GM21529 (cell line): ENCODE measurements around the gene TTC27.
"Not testable (repeated sequence)": the region's sequence is repeated elsewhere in the genome, so short reads cannot be mapped to it uniquely, and the experiment has no call there.

ENCODE experiments used
- ATAC-seq: cut with Tn5 transposase; IDR thresholded peaks from one replicate; pipeline ENCODE4 v1.9.1; 2021; ENCODE audit not compliant: unreplicated experiment

The TTC27 gene

DNA sequence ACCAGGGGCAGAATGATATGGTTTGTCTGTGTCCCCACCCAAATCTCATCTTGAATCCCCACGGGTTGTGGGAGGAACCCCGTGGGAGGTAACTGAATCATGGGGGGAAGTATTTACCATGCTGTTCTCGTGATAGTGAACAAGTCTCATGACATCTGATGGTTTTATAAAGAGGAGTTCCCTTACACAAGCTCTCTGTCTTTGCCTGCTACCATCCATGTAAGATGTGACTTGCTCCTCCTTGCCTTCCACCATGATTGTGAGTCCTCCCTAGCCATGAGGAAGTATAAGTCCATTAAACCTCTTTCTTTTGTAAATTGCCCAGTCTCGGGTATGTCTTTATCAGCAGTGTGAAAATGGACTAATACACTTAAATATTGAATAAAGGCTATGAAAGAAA, 218.4 kb downstream of the TTC27 start:
- ATAC-seq = not testable (repeated sequence)

GRCh38 chr2:32847734-32848133, 219.9 kb downstream of the TTC27 start:
- ATAC-seq = no peak

GRCh38 chr2:32849456-32850194, 221.8 kb downstream of the TTC27 start:
- no peak for ATAC-seq

DNA sequence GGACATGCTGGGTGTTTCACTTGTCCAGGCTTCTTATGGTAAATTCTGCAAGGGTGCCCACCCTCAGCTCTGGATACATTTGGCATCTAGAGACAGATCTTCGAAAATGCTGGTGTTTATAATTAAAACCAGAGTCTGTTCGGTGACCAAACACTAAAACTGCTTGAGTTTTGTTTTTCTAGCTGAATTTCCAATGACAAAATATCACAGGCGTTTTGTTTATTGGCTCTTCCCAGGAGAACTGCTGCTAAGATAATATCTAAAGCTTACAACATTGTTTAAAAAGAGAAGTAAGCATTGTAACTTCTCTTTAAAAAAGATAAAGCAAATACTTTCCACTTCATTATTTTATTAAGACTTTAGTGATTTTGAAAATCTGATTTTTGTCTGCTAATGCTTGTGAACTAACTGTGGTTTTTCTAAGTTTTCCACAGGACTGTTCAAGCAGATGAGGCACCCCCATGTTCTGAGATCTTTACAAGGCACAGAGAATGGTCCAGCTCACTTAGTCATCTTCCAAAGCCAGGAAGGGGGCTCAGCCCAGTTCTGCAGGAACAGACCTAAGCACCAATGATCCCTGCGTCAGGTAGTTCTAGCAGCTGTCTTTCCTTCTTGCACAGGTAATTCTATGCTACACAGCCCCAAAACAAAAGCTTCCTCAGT, 224.1 kb downstream of the TTC27 start:
- no peak for ATAC-seq

DNA sequence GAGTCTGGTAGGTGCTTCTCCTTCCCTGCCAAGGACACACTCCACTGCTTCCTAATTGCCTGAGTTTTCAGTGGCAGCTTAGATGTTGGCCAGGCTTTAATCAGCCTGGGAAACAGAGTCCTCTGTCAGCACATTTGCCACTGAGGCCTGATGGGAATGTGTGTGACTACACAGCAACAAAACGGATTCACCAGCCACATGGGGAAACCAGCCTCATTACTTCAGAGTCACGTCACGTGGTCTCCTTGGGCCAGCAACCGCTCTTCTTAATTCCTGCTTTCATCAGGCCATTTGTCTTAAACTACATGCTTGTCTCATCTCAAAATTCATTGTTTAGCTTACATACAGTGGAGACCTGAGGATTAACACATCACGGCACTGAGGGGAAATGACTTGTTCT, 225.0 kb downstream of the TTC27 start:
- no peak for ATAC-seq

DNA sequence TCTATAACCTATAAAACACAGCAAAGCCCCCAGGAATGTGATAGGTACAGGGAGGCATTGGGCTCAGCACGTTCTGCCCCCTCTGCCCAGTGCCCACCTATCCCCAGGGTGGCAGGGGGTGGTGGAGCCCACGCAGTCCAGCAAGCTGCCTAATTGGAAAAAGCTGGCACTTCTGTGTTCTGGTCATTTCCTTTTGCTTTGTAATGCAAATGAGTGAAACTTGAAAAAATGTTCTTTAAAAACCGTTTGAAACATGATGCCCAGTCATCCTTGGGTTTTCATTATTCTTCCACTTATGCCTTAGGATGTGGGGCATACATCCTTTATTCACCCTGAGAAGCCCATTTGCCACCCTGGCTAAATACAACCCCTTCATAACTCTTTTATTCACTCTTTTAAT, 229.0 kb downstream of the TTC27 start:
- ATAC-seq = no peak

DNA sequence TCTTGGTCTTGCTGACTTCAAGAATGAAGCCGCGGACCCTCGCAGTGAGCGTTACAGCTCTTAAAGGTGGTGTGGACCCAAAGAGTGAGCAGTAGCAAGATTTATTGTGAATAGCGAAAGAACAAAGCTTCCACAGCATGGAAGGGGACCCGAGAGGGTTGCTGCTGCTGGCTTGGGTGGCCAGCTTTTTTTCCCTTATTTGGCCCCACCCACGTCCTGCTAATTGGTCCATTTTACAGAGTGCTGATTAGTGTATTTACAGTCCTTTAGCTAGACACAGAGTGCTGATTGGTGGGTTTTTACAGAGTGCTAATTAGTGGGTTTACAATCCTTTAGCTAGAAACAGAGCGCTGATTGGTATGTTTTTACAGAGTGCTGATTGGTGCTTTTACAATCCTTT, 230.9 kb downstream of the TTC27 start:
- ATAC-seq = no peak

DNA sequence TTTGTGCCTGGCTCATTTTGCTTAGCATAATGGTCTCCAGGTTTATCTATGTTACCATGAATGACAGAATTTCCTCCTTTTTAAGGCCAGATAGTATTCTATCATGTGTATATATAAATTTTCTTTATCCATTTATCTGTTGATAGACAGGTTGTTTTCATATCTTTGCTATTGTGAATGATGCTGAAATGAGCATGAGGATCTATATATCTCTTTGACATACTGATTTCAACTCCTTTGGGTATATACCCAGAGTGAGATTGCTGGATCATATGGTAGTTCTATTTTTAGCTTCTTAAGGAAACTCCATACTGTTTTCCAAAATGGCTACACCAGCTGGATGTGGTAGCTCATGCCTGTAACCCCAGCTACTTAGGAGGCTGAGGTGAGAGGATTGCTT, 232.5 kb downstream of the TTC27 start:
- ATAC-seq = no peak

DNA sequence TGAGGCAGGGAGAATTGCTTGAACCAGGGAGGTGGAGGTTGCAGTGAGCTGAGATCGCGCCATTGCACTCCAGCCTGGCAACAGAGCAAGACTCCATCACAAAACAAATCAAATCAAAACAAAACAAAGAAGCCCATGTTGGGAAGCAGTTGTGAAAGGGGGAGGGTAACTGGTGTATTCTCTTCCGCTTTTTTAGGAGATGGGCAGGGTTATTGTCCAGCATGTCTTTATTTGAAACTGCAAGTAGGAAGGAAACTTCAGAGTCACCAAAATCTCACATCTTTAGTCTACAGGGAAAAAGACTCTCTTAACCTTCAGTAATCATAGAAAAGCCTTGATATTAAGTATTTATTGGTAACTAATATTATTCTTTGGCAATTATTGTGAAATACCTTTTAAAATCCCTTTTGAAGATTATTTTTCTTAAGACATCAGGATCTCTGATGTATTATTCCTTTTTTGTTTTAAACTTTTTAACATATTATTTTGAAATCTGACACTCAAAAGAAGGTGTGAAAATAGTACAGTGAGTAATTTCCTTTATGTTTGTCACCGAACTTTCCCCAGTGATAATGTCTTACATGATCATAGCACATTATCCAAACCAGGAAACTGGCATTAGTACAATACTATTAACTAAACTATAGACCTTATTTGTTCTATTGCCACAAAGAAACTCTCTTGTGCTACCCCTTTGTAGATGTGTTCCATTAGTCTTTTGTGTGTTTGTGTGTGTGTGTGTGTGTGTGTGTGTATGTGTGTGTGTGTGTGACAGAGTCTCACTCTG, 234.6 kb downstream of the TTC27 start:
- ATAC-seq = no peak

DNA sequence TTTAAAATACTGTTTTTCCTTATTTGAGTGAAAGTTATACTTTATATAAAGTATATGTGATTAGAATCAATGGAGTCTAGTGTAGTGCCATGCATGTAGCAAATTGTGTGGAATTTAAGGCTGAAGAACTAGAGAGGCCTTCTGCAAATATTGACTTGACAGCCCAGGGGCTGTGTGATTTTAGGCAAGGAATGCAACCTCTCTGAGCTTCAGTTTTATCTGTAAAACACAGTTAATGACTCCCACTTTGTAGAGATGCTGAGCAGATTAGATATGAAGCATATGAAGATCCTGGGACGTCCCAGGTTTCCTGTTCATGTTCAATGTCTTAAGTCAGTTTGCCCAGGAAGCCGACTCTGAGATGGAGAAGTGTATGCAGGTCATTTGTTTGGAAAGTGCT, 235.5 kb downstream of the TTC27 start:
- ATAC-seq = no peak

DNA sequence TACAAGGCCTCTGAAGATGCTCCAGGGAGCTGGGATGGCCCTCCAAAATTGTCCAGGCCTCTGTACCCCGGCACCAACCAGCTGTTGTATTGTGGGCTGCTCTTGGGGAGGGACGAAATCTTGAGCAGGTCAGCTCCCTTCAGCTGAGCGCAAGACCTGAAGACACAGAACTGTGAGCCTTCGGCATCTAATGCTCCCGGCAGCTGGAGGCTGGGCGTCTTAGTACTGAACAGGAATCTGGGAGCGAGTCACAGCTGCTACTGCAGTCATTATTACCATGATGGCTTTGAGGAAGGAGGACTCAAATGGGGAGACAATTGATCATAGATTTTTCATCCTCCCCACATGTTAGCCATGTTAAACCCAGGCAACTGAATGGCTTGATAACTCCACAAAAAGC, 236.0 kb downstream of the TTC27 start:
- ATAC-seq = no peak

GRCh38 chr2:32864334-32865111, 236.7 kb downstream of the TTC27 start:
- ATAC-seq = no peak

DNA sequence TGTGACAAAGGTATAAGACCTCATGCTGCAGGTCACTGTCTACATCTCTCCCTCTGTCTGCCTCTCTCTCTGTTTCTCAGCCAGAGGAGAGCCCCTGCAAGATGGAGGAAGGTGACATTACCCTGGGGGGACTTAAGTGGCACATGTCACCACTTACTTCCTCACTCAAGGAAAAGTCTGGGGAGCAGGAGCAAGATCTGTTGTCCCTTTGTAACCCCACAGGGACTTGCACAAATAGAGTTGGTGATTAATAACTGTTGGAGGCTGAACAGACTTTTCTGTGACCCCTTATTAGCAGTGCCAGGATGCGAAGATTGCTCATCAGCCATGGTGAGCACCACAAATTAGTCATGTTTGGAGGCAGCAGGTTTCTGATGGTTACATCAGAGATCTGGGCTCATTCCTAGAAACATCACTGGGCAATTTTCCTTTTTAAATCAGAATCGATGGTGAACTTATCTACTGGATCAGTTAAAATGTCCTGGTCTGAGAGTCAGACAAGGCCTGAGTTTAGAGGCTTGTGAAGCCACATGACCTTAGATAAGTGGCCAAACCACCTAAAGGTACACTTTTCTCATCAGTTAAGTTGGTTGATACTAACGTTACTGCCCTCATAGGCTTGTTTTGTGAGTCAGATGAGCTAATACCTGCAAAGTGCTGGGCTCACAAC, 237.7 kb downstream of the TTC27 start:
- no peak for ATAC-seq

DNA sequence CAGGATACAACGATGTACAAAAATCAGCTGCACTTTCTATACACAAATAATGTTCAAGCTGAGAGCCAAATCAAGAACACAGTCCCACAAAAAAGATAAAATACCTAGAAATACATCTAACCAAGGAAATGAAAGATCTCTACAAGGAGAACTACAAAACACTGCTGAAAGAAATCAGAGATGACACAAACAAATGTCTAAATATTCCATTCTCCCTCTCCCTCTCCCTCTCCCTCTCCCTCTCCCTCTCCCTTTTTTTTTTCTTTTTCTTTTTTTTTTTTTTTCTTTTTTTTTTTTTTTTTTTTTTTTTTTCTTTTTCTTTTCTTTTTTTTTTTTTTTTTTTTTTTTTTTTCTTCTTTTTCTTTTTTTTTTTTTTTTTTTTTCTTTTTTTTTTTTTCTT, 238.6 kb downstream of the TTC27 start:
- ATAC-seq = not testable (repeated sequence)
